Right lobe of liver (tissue), 4 donors: ENCODE measurements around the gene FHIT.

Experiments
- POLR2A ChIP-seq: fragments of 450-650 bp; IDR thresholded peaks from one replicate; pipeline ENCODE4 v1.6.1; 2017; ENCODE audit warnings: antibody characterized with exemption, mild to moderate bottlenecking
- TF ChIP-seq, protein P1 (sequence below), 4 donors: fragments of 200-600 bp in 3 of 4; fragments of 450-650 bp in 1 of 4; IDR thresholded peaks; one replicate each; pipeline versions ENCODE4 v1.5.1 to v1.8.0; 2016 to 2022; ENCODE audit warnings: antibody characterized with exemption in 4 of 4, mild to moderate bottlenecking in 2 of 4
- donor health status: DM: no; HTN: no; CAD: no.
- donor health status: DM: no; HTN: no; CAD: no.
- donor health status: DM: no; HTN: yes; CAD: no.

DNA sequence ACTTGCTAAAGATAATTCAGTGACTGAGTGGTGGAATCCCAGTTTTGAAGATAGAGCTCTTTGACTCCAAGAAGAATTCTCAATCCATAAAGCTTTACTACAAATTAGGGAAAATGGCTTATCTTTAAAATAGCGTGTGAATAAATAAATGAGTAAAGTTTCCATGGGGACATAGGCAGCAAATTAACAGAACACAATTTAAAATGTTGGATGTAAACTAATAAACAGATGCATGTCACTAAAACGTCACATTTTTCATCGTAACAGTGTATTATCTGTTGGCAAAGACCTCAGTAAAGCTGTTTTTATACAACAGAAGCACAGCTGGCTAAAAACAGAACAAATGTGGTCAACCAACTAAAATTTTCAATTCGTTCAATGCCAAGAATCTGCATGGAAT is 1287.6 kb downstream of the FHIT start:
- TF ChIP-seq, protein P1, sequence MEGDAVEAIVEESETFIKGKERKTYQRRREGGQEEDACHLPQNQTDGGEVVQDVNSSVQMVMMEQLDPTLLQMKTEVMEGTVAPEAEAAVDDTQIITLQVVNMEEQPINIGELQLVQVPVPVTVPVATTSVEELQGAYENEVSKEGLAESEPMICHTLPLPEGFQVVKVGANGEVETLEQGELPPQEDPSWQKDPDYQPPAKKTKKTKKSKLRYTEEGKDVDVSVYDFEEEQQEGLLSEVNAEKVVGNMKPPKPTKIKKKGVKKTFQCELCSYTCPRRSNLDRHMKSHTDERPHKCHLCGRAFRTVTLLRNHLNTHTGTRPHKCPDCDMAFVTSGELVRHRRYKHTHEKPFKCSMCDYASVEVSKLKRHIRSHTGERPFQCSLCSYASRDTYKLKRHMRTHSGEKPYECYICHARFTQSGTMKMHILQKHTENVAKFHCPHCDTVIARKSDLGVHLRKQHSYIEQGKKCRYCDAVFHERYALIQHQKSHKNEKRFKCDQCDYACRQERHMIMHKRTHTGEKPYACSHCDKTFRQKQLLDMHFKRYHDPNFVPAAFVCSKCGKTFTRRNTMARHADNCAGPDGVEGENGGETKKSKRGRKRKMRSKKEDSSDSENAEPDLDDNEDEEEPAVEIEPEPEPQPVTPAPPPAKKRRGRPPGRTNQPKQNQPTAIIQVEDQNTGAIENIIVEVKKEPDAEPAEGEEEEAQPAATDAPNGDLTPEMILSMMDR (IDR thresholded peaks at IDR 0.05): no peak
- TF ChIP-seq POLR2A: no peak
